HG02884 (cell line): ENCODE data around the gene BTG1.
"Not testable (repeated sequence)": the region's sequence is repeated elsewhere in the genome, so short reads cannot be mapped to it uniquely, and the experiment has no call there.

Experiments used
- ATAC-seq: cut with Tn5 transposase; IDR thresholded peaks from one replicate; pipeline ENCODE4 v1.9.1; 2021; ENCODE audit warnings: mild to moderate bottlenecking, moderate library complexity; ENCODE audit not compliant: unreplicated experiment

BTG1 gene

DNA sequence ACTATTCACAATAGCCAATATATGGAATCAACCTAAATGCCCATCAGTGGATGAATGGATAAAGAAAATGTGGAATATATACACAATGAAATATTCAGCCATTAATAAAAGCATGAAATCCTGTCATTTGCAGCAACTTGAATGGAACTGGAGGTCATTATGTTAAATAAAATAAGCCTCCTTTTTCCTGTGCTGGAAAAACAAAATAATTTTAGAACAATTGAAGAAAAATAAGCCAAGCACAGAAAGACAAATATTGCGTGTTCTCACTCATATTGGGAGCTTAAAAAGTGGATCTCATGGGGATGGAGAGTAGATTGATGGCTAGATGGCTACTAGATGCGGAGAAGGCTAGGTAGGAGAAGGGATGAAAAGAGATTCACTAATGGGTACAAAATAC lies 6.3 kb upstream of the BTG1 start:
- no peak for ATAC-seq

GRCh38 chr12:92149563-92149962 lies 3.9 kb upstream of the BTG1 start:
- ATAC-seq: no peak

GRCh38 chr12:92147491-92147890 lies 1.8 kb upstream of the BTG1 start:
- ATAC-seq: no peak

DNA sequence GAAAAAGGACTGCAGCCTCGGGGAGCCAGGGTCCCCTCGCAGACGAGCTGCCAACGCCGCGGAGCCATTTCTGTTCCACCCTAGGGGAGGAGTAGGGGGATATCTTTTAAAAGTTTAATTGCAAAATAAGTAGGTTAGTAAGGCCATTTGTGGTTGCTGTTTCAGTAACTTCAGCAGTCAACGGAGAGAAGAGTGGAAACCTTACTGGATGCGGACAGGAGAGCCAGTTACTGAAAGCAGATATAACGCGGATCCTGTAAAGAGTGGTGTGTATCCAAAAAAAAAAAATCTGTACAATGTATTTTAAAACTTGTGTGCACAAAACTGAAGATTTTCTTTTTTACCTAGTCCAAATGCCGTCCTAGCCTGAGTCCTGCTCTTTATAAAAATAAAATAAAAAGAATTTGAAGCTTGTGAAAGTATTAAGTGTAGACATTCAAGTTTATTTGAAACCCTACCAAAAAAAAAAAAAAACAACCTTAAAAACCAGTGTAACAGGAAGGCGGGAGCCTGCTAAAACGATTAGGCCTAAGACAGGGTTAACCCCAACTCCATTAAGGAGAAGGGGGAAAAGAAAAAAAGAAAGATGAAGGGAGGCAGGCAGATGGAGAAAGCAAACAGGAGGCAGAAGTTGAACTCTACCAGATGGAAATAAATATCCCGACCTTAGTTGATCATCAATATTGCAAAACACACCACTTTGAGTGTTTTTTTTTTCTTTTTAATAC lies 1.0 kb upstream of the BTG1 start:
- no peak for ATAC-seq

- peak; percentile 1 for ATAC-seq
Measured at GRCh38 chr12:92145481-92145730, 240 bp downstream of the BTG1 start.

DNA sequence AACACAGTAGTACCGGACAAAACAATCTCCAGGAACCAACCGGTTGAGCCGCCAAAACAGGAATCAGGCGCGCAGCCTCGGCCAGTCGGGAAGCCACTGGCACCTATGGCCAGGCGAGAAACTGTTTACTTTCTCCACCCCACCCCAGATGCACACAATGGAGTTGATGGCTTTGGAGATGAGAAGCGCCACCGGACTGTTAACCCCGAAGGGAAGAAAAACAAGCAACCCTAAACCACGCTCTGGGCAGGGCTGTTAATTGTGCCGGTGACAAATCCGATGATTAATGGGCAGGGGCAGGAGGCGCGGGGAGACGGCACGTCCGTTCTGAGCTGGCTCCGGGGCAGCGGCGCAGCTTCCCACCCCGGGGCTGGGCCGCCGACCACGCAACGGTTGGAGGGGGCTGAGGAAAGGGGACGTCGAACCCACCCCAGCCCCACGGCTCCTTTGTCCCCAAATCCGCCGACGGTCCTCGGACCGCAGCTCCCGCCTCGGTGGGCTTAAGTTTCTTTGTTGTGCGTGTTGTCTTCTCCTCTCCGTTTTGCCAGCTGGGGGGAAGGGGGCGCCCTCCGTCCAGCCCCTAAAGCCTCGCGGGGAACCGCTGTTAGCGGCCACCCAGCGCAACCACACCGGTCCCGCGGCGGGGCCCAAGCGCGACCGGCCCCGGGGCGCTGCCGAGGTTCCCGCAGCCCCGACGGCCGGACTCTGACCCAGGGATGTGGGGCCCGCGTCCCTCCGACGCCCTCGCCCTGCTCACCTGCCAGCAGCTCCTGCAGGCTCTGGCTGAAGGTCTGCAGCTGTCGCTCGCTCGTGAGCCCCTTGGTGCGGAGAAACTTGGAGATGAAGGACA lies 790 bp downstream of the BTG1 start:
- ATAC-seq: no peak

DNA sequence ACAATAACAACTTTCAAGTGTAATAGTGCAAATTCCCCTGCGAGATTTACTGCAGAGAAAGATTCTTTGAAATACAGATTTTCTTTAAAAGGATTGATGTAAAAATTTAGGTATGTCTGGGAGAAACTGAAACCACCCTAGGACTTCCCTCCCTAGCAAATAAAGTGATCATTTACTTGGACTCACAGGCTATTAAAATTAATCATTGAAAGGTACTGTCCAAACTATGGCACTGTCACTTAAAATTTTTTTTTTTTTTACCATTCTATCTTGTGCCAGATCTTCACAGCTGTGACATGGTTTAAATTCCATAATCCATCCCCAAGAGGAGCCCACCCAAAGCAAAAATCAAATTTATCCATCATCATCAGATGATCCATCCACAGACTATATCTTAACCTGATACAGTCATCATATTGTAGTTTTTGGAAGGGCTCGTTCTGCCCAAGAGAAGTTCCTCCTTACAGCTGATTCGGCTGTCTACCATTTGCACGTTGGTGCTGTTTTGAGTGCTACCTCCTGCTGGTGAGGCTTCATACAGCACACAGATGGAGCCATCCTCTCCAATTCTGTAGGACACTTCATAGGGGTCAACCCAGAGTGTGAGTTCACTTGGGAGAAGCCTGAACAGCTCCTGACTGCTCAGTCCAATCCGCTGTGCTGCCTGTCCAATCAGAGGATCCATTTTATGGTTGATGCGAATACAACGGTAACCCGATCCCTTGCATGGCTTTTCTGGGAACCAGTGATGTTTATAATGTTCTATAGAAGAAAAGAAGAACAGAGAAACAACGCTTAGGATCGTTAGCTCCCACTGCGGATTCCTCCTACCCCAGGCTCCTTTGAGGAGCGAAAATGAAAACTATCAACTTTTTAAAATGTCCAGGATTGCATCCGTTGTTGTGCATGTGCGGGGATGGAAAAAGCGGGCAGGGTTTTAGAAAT lies 1.7 kb downstream of the BTG1 start:
- no peak for ATAC-seq

DNA sequence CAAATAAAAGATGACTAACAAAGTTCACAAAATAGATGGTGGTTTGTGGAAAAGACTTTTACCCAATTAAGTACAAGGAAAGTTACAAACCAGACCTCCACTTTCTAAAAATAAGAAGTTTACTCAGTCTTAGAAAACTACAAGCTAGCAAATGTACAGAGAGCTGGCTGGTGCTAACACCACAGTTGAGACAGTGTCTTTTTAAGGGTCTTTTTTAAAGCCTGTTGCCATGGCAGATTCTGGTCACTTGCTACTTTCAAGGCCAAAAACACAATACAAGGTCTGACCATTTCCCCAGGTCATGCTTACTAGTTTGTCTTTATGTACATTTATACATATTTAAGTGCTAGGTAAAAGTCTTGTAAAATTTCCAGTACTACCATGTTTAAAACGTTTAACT lies 2.4 kb downstream of the BTG1 start:
- ATAC-seq: no peak

GRCh38 chr12:92142251-92142926 lies 3.3 kb downstream of the BTG1 start:
- ATAC-seq: no peak

DNA sequence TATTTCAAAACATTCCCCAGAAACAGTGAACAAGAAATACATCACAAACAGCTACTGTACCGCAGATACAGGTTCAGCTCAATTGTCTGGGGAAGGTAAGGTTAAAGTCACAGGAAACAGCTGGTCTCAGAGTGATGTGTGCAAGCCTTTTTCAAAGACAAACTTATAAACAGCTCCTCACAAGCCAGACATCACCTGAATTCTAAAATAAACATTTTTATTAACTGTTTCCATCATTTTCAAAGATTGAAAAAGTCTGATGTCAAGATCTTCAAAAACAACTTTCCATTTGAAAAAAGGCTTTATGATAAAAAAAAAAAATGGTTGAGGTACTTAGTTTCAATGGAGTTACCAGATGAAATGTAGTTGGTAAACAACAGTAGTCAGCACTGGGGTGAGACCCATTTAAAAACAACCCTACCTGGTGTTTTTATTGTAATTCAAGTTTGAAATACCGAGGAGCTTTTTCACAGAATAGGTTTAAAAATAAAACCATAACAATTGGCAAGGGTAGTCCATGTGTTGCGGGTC lies 4.0 kb downstream of the BTG1 start:
- ATAC-seq: no peak

DNA sequence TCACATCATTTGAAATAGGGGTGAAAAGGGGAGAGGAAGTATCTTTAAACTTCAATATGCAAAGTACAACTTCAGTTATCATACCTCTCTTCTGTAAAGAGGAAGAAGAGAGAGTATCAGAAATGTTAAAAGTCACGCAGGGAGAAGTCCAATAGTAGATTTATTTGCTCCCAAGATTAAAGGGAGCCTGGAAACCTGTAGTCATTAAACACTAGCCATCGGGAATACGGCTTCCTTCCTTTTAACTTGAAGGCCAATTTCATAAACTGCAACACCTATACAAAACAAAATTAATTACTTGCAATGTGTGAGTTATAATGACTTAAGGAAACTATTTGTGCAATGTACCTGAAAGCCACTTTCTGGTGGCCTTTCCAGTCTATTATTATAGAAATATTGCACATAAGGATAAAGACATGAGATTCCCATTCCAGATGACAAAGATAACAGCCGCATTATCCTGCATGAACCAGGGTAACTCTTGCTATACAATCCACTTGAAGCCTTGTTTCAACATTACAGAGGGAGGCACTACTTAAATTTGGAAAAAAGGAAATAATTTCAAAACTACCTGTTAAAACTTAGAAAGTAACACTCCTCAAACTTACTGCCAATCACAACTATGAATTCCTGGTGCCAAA lies 4.6 kb downstream of the BTG1 start:
- ATAC-seq: no peak

DNA sequence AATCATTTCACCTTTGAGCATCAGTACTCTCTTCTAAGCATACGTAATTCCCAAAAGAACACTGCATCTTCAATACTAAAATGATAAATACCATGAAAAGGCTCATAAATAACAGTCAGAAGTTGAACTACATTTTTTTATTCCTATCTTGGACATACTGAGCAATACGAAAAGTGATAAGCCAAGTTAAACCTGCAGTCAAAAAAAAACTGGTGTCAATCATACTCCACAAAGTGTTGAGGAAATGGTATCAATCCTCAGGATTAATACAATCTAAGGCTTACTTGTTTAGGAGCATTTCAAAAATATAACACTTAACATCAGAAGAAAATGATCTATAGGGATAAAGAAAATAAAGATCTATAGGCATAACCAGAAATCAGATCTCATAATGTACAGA lies 5.5 kb downstream of the BTG1 start:
- no peak for ATAC-seq

DNA sequence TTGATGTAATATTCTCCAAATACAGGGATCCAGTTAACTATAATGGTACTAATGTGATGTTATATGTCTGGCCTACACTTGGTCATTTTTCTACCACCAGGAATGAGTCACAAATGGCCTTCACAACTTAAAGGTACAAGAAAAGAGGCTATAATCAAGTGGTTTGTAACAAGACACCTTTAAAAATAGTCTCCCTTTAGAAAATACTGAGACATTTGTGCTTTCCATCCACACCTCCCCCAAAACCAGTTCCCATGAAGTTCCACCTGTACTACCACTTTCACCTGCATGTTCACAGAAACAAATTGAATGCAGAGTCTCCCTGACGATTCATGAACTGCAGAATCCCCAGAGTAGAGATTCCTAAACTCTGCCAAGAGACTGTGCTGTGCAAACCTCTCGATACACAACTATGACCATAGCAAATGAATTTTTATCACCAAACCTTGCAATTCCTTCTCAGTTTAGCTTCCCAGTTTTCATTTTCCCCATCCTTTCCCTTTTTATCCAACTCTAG lies 6.0 kb downstream of the BTG1 start:
- no peak for ATAC-seq

- ATAC-seq: no peak
Measured at GRCh38 chr12:92138626-92139025, 7.0 kb downstream of the BTG1 start.

DNA sequence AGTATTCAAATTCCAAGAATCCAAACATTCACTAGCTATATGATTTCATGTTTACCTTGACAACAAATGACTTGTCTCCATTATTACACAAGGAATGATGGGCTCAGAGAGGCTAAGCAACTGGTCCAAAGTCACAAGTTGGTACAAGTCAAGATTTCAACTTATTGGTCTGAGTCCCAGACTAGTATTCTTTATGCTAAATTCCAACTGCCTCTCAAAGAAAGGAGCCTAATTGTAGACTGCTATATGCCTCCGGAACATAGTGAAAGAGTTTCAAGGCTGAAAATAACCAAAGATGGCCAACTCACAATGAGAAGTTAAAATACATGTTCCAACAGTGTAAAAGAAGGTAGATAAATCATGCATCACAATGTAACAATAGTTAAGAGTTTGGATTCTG lies 7.5 kb downstream of the BTG1 start:
- ATAC-seq: no peak

DNA sequence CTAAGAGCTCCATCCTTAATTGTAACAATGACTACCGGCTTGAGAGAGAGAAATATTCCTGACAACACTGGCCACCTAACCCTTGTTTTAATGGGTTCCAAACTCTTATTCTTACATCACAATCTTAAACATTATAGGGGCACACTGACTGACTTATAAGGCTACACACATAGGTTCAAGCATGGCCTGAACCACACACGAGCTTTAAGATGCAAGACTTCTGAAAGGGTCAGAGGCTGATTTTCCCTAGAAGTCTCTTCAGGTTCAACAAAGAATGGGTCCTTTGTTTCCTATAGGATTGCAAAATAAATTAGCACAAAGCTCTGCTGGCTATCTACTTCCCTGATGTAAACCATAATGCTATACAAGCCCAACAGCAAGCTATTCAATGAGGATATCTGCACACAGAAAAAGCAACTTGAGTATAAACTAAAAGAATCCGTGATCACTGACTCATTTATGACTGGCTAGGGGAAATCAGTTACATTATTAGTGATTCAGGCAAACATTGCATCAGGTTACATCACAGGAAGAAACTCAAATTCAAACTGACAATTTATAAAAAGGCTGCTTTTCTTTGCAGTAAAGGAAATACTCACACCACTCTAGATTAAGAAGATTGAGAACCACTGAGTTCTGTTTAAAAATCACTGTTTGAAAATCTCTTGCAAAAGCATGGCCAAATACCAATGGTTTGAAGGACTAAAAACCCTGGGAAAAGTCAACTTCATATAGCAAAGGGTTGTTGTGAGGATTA lies 8.5 kb downstream of the BTG1 start:
- ATAC-seq: no peak

- ATAC-seq: no peak
Measured at GRCh38 chr12:92136026-92136730, 9.5 kb downstream of the BTG1 start.

DNA sequence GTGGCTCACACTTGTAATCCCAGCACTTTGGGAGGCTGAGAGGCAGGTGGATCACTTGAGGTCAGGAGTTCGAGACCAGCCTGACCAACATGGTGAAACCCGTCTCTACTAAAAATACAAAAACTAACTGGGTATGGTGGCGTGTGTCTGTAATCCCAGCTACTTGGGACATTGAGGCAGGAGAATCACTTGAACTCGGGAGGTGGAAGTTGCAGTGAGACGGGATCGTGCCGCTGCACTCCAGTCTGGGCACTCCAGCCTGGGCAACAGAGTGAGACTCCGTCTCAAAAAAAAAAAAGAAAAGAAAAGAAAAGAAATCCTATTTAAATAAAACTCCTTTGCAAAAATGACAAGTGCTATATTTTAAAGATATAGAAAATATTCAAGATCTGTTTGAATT lies 10.1 kb downstream of the BTG1 start:
- not testable (repeated sequence) for ATAC-seq
